Adrenal gland (tissue), 19 donors: Measurements from ENCODE around the gene LHX5. TPM values are rescaled to one million over a fixed set of nuclear protein-coding genes. Genes with fewer than 3 reads are reported as not detected.

Experiments
- DNase-seq, 7 donors: peaks; one replicate each; pipeline ENCODE4 v3.0.0-alpha.2; 2019 to 2020
- H3K27ac ChIP-seq, 5 donors: fragments of 200-600 bp; sonication (generic) in 4 of 5; 1 replicate in 3 of 5; 2 replicates in 2 of 5; pipeline versions ENCODE4 v1.5.1 to v1.8.0; 2016 to 2020; ENCODE audit warnings: mild to moderate bottlenecking in 1 of 5
- H3K27me3 ChIP-seq: fragments of 200-600 bp; 2 replicates; pipeline ENCODE4 v1.8.0; 2021
- H3K36me3 ChIP-seq, 2 donors: fragments of 200-600 bp; replicated peaks in 1 of 2; 1 replicate in 1 of 2; 2 replicates in 1 of 2; pipeline versions ENCODE4 v1.5.1 to v1.8.0; 2018 to 2022
- H3K4me1 ChIP-seq, 2 donors: fragments of 200-600 bp; replicated peaks in 1 of 2; 1 replicate in 1 of 2; 2 replicates in 1 of 2; pipeline versions ENCODE4 v1.5.1 to v1.8.0; 2018 to 2021
- H3K4me3 ChIP-seq, 4 donors: fragments of 200-600 bp; sonication (generic) in 3 of 4; one replicate each; pipeline ENCODE4 v1.5.1; 2016 to 2018
- H3K9me3 ChIP-seq, 3 donors: fragments of 200-600 bp; sonication (generic) in 1 of 3; replicated peaks in 1 of 3; 1 replicate in 2 of 3; 2 replicates in 1 of 3; pipeline versions ENCODE4 v1.5.1 to v1.8.0; 2016 to 2021
- CTCF ChIP-seq, 6 experiments: fragments of 450-650 bp in 4 of 6; fragments of 200-600 bp in 2 of 6; sonication (generic) in 1 of 6; IDR thresholded peaks; 1 replicate in 5 of 6; 2 replicates in 1 of 6; pipeline versions ENCODE4 v1.5.1 to v1.8.0; 2016 to 2021; ENCODE audit warnings: antibody characterized with exemption in 6 of 6, mild to moderate bottlenecking in 2 of 6, moderate library complexity in 1 of 6
- POLR2A ChIP-seq, 2 donors: fragments of 450-650 bp; IDR thresholded peaks; one replicate each; pipeline ENCODE4 v1.6.1; 2017; ENCODE audit warnings: antibody characterized with exemption in 2 of 2, mild to moderate bottlenecking in 2 of 2, moderate library complexity in 1 of 2
- WGBS, 4 donors: extraction: QIAGEN DNeasy Blood & Tissue Kit in 2 of 4; methylation state at CpG; one replicate each; pipeline versions ENCODE4 v1.1.5 to v1.1.7; 2013 to 2017; 5-methylcytosine and 5-hydroxymethylcytosine counted together
- intact Hi-C, 2 donors: fragments of 100-400 bp; cut with DNase I; formaldehyde crosslinking; loops; one replicate each; pipeline versions ENCODE4 v1.14.1 to v1.15.0; 2022 to 2023
- long read RNA-seq, 10 donors: library from polyadenylated mRNA in 3 of 10; unstranded in 2 of 10; stranded (forward) in 1 of 10; transcript quantifications; one replicate each; pipeline ENCODE4 v2.0.0 and lab custom pipeline, GENCODE V29; 2021 to 2026
- polyA plus RNA-seq, 3 donors: library from polyadenylated mRNA; stranded (reverse); fragments of 200-250 nt in 2 of 3; fragments of 350-450 nt in 1 of 3; fragmentation: Illumina TruSeq in 1 of 3; extraction: RNeasy Lipid Tissue Mini Kit (QIAGEN cat#74804) in 1 of 3; gene quantifications; one replicate each; pipeline ENCODE4 v1.2.3, GENCODE V29; 2013 to 2014
- total RNA-seq, 9 donors: library from RNA; depleted of rRNA in 4 of 9; stranded (reverse); fragments of >200 nt in 4 of 9; fragments of 120-200 nt in 1 of 9; fragmentation: NEBNext Ultra II Directional in 1 of 9; extraction: Animal tissue kit (Norgen Biotek cat#: 25700) in 1 of 9; gene quantifications; one replicate each; pipeline versions ENCODE4 v1.1.0 to v1.2.4, GENCODE V29; 2013 to 2023
- donor health status: healthy with polysubstance abuse.
- donor health status: Bipolar disorder and iron deficiency.
- donor health status: DM: yes; HTN: yes; CAD: no.
- donor health status: DM: no; HTN: no; CAD: no.
- donor health status: DM: no; HTN: no; CAD: no.
- donor health status: DM: yes; HTN: yes; CAD: no.

The LHX5 gene
- total RNA-seq, result not detected
- not detected for polyA plus RNA-seq
- long read RNA-seq, donor 1, result 0 reads
- long read RNA-seq, donor 2, result 0 reads
- long read RNA-seq, donor 3, result 0 reads
- long read RNA-seq, donor 4, result 0 reads
- long read RNA-seq, donor 5, result 0 reads
- long read RNA-seq, donor 6, result 0 reads
- long read RNA-seq, donor 7, result 0 reads
- long read RNA-seq, donor 8, result 0 reads
- long read RNA-seq, donor 9, result 0 reads
- long read RNA-seq, donor 10, result 0 reads

DNA sequence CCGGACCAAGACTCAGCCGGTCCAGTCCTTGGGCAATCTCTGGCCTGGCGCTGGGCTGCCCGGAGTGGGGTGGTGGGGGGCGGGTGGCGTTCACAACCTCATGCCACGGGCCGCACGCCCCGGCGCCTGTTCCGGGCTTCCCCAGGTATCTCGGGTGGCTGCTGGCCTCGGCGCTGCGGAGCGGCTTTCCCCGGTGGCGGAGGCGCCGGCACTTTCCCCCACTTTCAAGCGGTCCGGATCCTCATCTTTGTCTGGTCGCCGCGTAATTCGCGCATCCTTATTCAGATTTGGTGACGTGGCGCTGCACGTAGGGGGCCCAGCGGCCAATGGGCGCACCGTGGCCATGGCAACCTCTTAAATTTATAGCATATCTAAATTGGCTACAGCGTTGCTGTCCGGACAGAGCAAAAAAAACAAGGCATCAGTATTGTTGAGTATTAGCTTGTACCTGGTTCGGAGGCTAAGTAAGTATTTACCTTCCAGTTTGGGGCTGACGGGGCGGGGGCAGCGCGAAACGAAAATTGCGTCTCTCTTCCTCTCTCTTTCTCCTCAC, at the start of gene LHX5:
LHX5 (minus strand) TSS at position 253 of the 553 bp plus-strand sequence. CDS start 373 bp downstream, outside the sequence.
- Histone ChIP-seq H3K4me3 (no peak within 1 kb of the TSS), H3K27me3 (peaks cover 95% of the 10 kb centered on the region), H3K4me1 (peaks cover 0 to 12% of the 10 kb centered on the region in 2 donors)

DNA sequence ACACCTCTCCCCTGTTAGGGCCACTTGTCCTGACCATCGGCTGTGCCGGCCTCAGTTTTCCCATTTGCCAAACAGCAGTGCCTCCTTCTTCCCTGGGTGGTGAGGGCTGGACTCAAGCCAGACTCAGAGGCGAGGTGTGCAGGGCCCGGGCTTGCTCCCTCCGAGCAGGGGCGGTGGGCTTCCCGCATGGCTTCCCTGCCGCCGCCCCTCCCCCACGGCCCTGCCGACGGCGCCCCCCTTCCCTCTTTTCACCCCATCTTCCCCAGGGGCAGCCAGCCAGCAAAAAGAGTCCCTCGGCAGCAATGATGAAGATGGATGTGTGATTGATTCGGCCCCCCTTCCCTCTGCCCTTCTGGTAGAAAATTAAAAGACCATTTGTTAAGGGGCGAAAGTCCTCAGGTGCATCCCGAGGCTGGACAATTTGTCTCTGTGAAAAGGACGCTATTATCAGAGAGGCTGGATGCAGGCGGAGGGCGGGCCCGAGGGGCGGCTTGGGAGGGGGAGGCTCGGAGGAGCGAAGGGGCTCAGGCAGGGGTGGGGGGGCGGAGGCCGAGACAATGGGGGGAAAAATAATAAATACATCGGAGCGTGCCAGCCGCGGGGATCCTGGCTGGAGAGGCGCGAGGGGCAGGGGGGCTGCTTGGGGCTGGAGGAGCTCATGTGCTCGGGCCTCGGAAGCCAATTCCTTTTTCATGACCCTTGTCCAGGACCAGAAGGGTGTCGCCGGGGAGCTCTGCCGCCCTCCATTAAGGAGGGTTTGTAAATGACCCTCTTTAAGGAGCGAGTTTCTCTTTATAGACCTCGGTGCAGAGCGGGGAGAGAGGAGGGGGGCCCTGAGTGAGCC, 48.0 kb upstream of the LHX5 start:
- Histone ChIP-seq H3K9me3 (no peaks in the 10 kb centered on the region), H3K27me3 (peaks cover 62% of the 10 kb centered on the region), H3K27ac (no peak overlapping the region), H3K36me3 (no peaks in the 10 kb centered on the region), H3K4me1 (no peaks in the 10 kb centered on the region), H3K4me3 (no peak overlapping the region)
- TF ChIP-seq CTCF (IDR thresholded peaks at IDR 0.05) (no peak), POLR2A (IDR thresholded peaks at IDR 0.05) (no peak)
- intact Hi-C loops, result no loop called here
- WGBS, 4 donors, result 2 to 6% (median 3%) methylated on average over 26 to 40 of the region's 40 CpGs
- no peak for DNase-seq

More for the DNA sequence above, at the start of gene LHX5:
- H3K36me3 ChIP-seq, result no peaks in the 10 kb centered on the region
- WGBS, 4 donors, result 1 to 4% (median 2%) methylated on average over 20 to 43 of the region's 43 CpGs
- H3K9me3 ChIP-seq, result no peaks in the 10 kb centered on the region
- TF ChIP-seq CTCF (IDR thresholded peaks at IDR 0.05) (no peak), POLR2A (IDR thresholded peaks at IDR 0.05) (no peak)
- H3K27ac ChIP-seq, result no peak within 1 kb of the TSS
- intact Hi-C loops, result no loop called here
- DNase-seq, result no peak

- peaks cover 54% of the 10 kb centered on the region for H3K27me3 ChIP-seq
- intact Hi-C loops, result no loop called here
- H3K4me1 ChIP-seq, result no peaks in the 10 kb centered on the region
- no peaks in the 10 kb centered on the region for H3K36me3 ChIP-seq
- no peaks in the 10 kb centered on the region for H3K9me3 ChIP-seq
- 3 to 5% (median 4%) methylated on average over 31 of the region's 31 CpGs for WGBS, 4 donors
- TF ChIP-seq POLR2A (IDR thresholded peaks at IDR 0.05) (no peak), CTCF (IDR thresholded peaks at IDR 0.05) (no peak)
- no peak overlapping the region for H3K4me3 ChIP-seq
- no peak overlapping the region for H3K27ac ChIP-seq
- no peak for DNase-seq
Observed at GRCh38 chr12:113515082-113515856, 43.6 kb upstream of the LHX5 start.

GRCh38 chr12:113514602-113515001, 42.9 kb upstream of the LHX5 start:
- WGBS, 4 donors, result 35 to 43% (median 39%) methylated on average over 8 of the region's 8 CpGs
- TF ChIP-seq POLR2A (IDR thresholded peaks at IDR 0.05) (no peak), CTCF (IDR thresholded peaks at IDR 0.05) (no peak)
- intact Hi-C loops, result no loop called here
- H3K27ac ChIP-seq, result no peak overlapping the region
- no peaks in the 10 kb centered on the region for H3K36me3 ChIP-seq
- no peak for DNase-seq
- no peak overlapping the region for H3K4me3 ChIP-seq
- peaks cover 47% of the 10 kb centered on the region for H3K27me3 ChIP-seq
- H3K4me1 ChIP-seq, result no peaks in the 10 kb centered on the region
- H3K9me3 ChIP-seq, result no peaks in the 10 kb centered on the region
